C4-2B (cell line): ENCODE measurements around the gene CD1B.

Experiments used
- CTCF ChIP-seq: fragments of 450-650 bp; conservative IDR thresholded peaks from 2 replicates; pipeline ENCODE4 v1.5.1; 2017; ENCODE audit warnings: mild to moderate bottlenecking
- ZFX ChIP-seq: fragments of 450-650 bp; IDR thresholded peaks from 2 replicates; pipeline ENCODE4 v1.6.1; 2017

GRCh38 chr1:158331106-158331425 lies 265 bp downstream of the CD1B start:
- TF ChIP-seq CTCF = no peak
- no peak for TF ChIP-seq ZFX
